ENCODE results near the gene PFKFB4.
"Not testable (repeated sequence)": the region's sequence is repeated elsewhere in the genome, so short reads cannot be mapped to it uniquely, and the experiment has no call there.

The PFKFB4 gene

GRCh38 chr3:48553886-48554845 is 2.4 kb downstream of the PFKFB4 start:
- Histone ChIP-seq H4K20me1 (ENCODE audit: low read depth, low read length) (no peaks in the 10 kb centered on the region), H3K4me2 (ENCODE audit: low read depth, low read length, poor library complexity, severe bottlenecking) (no peak overlapping the region), H3K9ac (ENCODE audit: low read length) (no peak overlapping the region), H3K9me3 (ENCODE audit: insufficient read depth, low read length) (no peaks in the 10 kb centered on the region), H3F3A (ENCODE audit: insufficient read depth) (peaks cover 10% of the 10 kb centered on the region; the same call in 1 of the 2 replicates), H3K36me3 (ENCODE audit: low read length) (no peaks in the 10 kb centered on the region), H2AFZ (ENCODE audit: low read depth, low read length, severe bottlenecking) (no peak overlapping the region), H3K27ac (ENCODE audit: low read depth, low read length) (no peak overlapping the region), H3K79me2 (ENCODE audit: insufficient read depth, low read length) (no peaks in the 10 kb centered on the region), H3K4me3 (ENCODE audit: insufficient read depth, low read length, poor library complexity, severe bottlenecking) (no peak overlapping the region), H3K27me3 (ENCODE audit: low read length) (no peaks in the 10 kb centered on the region), H3K9me2 (replicated peaks; ENCODE audit: insufficient read depth, low read length) (no peaks in the 10 kb centered on the region)
- no peak for TF ChIP-seq CTCF (IDR thresholded peaks at IDR 0.05; ENCODE audit: insufficient read depth, low read length, poor library complexity, severe bottlenecking)
- TF ChIP-seq EZH2phosphoT487 (conservative IDR thresholded peaks at IDR 0.05; ENCODE audit: low read length), result no peak

GRCh38 chr3:48553361-48553760 is 3.2 kb downstream of the PFKFB4 start:
- no peak overlapping the region for H3K9ac ChIP-seq (ENCODE audit: low read length)
- peaks cover 10% of the 10 kb centered on the region; the same call in 1 of the 2 replicates for H3F3A ChIP-seq (ENCODE audit: insufficient read depth)
- no peaks in the 10 kb centered on the region for H3K79me2 ChIP-seq (ENCODE audit: insufficient read depth, low read length)
- no peak overlapping the region for H3K4me2 ChIP-seq (ENCODE audit: low read depth, low read length, poor library complexity, severe bottlenecking)
- no peaks in the 10 kb centered on the region for H3K36me3 ChIP-seq (ENCODE audit: low read length)
- H3K9me2 ChIP-seq (replicated peaks; ENCODE audit: insufficient read depth, low read length), result no peaks in the 10 kb centered on the region
- H4K20me1 ChIP-seq (ENCODE audit: low read depth, low read length), result no peaks in the 10 kb centered on the region
- H3K27ac ChIP-seq (ENCODE audit: low read depth, low read length), result no peak overlapping the region
- H3K4me3 ChIP-seq (ENCODE audit: insufficient read depth, low read length, poor library complexity, severe bottlenecking), result no peak overlapping the region
- TF ChIP-seq EZH2phosphoT487 (conservative IDR thresholded peaks at IDR 0.05; ENCODE audit: low read length), result no peak
- TF ChIP-seq CTCF (IDR thresholded peaks at IDR 0.05; ENCODE audit: insufficient read depth, low read length, poor library complexity, severe bottlenecking), result no peak
- H3K27me3 ChIP-seq (ENCODE audit: low read length), result no peaks in the 10 kb centered on the region
- H3K9me3 ChIP-seq (ENCODE audit: insufficient read depth, low read length), result no peaks in the 10 kb centered on the region
- no peak overlapping the region for H2AFZ ChIP-seq (ENCODE audit: low read depth, low read length, severe bottlenecking)

- H3K36me3 ChIP-seq (ENCODE audit: low read length), result no peaks in the 10 kb centered on the region
- no peak overlapping the region for H3K9ac ChIP-seq (ENCODE audit: low read length)
- no peak overlapping the region for H3K4me3 ChIP-seq (ENCODE audit: insufficient read depth, low read length, poor library complexity, severe bottlenecking)
Observed at GRCh38 chr3:48552111-48552951, 4.3 kb downstream of the PFKFB4 start.

GRCh38 chr3:48551651-48552050 is 5.0 kb downstream of the PFKFB4 start:
- not testable (repeated sequence) for H2AFZ ChIP-seq (ENCODE audit: low read depth, low read length, severe bottlenecking); H3K9me2 ChIP-seq (replicated peaks; ENCODE audit: insufficient read depth, low read length); H3K4me2 ChIP-seq (ENCODE audit: low read depth, low read length, poor library complexity, severe bottlenecking); H3K4me3 ChIP-seq (ENCODE audit: insufficient read depth, low read length, poor library complexity, severe bottlenecking); H3K27me3 ChIP-seq (ENCODE audit: low read length); H3K79me2 ChIP-seq (ENCODE audit: insufficient read depth, low read length); H3K36me3 ChIP-seq (ENCODE audit: low read length); H3F3A ChIP-seq (ENCODE audit: insufficient read depth); H3K27ac ChIP-seq (ENCODE audit: low read depth, low read length); H3K9me3 ChIP-seq (ENCODE audit: insufficient read depth, low read length); H4K20me1 ChIP-seq (ENCODE audit: low read depth, low read length); H3K9ac ChIP-seq (ENCODE audit: low read length)

More at GRCh38 chr3:48552111-48552951, 4.3 kb downstream of the PFKFB4 start:
- no peaks in the 10 kb centered on the region for H3K9me2 ChIP-seq (replicated peaks; ENCODE audit: insufficient read depth, low read length)
- H3K27me3 ChIP-seq (ENCODE audit: low read length), result no peaks in the 10 kb centered on the region
- no peak overlapping the region for H2AFZ ChIP-seq (ENCODE audit: low read depth, low read length, severe bottlenecking)
- H4K20me1 ChIP-seq (ENCODE audit: low read depth, low read length), result no peaks in the 10 kb centered on the region
- H3K4me2 ChIP-seq (ENCODE audit: low read depth, low read length, poor library complexity, severe bottlenecking), result no peak overlapping the region
- H3F3A ChIP-seq (ENCODE audit: insufficient read depth), result 0 out of 2 replicates have a peak, but pooled peaks cover 3% of the 10 kb centered on the region
- H3K79me2 ChIP-seq (ENCODE audit: insufficient read depth, low read length), result no peaks in the 10 kb centered on the region
- no peaks in the 10 kb centered on the region for H3K9me3 ChIP-seq (ENCODE audit: insufficient read depth, low read length)
- TF ChIP-seq CTCF (IDR thresholded peaks at IDR 0.05; ENCODE audit: insufficient read depth, low read length, poor library complexity, severe bottlenecking) (no peak), EZH2phosphoT487 (conservative IDR thresholded peaks at IDR 0.05; ENCODE audit: low read length) (no peak)
- no peak overlapping the region for H3K27ac ChIP-seq (ENCODE audit: low read depth, low read length)

All from SU-DHL-6 (cell line).